ENCODE measurements around the gene AATK.

Gene AATK

DNA sequence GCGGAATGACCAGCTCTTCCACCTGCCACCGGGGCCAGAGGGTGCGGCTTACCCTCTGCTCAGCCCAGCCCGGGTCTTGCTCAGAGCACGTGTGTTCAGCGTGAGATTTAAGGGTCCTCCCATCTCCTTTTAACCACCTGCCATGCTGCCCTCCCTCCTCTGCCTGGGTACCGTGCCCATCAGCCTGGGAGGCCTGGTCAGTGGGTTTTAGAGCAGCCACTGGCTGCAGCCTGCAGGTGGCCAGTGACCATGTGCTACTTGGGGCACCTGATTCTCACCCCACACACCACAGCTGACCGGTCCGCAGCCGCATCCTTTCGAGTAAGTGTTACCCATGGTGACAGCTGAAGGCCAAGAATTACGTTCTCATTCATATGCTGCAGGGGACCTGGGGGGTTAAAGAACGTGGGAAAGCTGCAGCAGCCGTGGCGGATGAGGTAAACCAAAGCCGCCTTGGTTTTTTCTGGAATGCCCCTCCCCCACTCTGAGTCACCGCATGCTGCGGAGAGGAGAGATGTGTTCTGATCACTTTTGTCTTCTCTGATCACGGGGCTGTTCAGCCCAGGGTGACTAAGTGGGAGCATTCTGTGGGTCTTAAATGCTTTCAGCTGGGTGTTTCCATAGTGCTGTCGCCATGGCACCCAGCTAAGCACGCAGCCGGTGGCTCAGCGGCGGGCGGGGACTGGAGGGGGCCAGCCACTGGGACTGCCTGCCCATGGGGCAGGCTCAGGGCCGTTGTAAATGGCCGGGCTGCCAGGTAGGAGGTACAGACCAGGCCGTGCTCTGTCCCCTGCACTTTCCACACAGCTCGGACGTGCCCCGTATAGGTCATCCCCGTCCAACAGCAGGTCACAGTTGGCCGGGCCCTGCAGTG lies 71.3 kb downstream of the AATK start:
- Histone ChIP-seq H3K36me3 (ENCODE audit: control insufficient read depth, low read length) (no peaks in the 10 kb centered on the region), H3K9me2 (replicated peaks; ENCODE audit: control insufficient read depth, low read length) (no peaks in the 10 kb centered on the region), H3K79me2 (ENCODE audit: control insufficient read depth, low read length) (no peaks in the 10 kb centered on the region), H3K27ac (ENCODE audit: low read depth, low read length) (no peak overlapping the region), H3K4me2 (ENCODE audit: low read length) (no peak overlapping the region), H4K20me1 (ENCODE audit: control insufficient read depth, insufficient read depth, low read depth, low read length) (no peaks in the 10 kb centered on the region), H3F3A (ENCODE audit: control insufficient read depth, insufficient read depth) (no peaks in the 10 kb centered on the region), H3K4me1 (ENCODE audit: control insufficient read depth, low read length) (no peaks in the 10 kb centered on the region), H3K27me3 (ENCODE audit: control insufficient read depth, low read length) (peaks cover 12% of the 10 kb centered on the region), H3K9me3 (ENCODE audit: control insufficient read depth, insufficient read depth, low read length) (no peaks in the 10 kb centered on the region), H3K4me3 (ENCODE audit: low read length) (no peak overlapping the region)
- TF ChIP-seq, protein P1, sequence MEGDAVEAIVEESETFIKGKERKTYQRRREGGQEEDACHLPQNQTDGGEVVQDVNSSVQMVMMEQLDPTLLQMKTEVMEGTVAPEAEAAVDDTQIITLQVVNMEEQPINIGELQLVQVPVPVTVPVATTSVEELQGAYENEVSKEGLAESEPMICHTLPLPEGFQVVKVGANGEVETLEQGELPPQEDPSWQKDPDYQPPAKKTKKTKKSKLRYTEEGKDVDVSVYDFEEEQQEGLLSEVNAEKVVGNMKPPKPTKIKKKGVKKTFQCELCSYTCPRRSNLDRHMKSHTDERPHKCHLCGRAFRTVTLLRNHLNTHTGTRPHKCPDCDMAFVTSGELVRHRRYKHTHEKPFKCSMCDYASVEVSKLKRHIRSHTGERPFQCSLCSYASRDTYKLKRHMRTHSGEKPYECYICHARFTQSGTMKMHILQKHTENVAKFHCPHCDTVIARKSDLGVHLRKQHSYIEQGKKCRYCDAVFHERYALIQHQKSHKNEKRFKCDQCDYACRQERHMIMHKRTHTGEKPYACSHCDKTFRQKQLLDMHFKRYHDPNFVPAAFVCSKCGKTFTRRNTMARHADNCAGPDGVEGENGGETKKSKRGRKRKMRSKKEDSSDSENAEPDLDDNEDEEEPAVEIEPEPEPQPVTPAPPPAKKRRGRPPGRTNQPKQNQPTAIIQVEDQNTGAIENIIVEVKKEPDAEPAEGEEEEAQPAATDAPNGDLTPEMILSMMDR (IDR thresholded peaks at IDR 0.05; ENCODE audit: low read depth, low read length, poor library complexity, severe bottlenecking), result no peak
- TF ChIP-seq EZH2phosphoT487 (IDR thresholded peaks at IDR 0.05; ENCODE audit: borderline replicate concordance, low read length), result no peak

DNA sequence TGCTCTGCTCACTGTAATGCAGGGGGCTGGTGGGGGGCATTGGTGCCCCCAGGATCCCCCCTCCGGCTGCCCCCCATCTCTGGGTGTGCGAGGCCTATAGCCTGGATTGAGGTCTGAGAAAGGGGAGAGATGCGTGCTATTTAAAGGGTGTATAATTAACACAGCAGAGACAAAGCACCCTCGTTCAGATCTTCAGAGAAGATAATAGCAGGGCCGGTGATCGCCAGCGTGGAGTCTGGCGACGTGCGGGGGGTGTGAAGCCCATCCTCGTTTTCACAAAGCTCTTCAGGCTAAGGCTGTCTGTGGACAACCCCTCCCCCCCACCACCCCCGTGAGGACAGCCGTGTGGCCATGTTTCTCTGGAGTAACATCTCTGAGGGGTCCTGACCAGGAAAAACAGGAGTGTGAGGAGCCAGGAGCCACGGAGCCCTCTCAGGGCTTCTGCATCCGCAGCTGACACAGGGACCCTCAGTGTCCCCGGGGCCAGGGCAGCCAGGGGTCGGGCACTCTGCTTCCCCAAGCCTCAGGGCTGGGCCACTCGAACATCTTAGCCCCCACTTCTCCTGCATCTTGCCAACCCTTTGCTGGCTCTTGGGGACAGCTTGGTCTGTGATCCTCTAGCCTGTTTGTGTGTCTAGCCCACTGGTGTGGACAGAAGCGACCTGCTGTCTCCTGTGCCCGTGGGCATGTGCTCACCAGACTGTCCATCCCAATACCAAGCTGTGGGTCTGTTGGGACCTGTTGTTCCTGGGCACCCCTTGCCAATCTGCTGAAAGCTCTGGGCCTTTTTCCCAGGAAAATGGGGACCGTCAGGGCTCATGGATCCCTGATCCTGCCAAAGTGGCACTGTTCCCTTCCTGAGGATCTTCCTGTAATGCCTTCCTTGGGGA lies 72.2 kb downstream of the AATK start:
- H3K4me1 ChIP-seq (ENCODE audit: control insufficient read depth, low read length), result no peaks in the 10 kb centered on the region
- no peaks in the 10 kb centered on the region for H3K9me3 ChIP-seq (ENCODE audit: control insufficient read depth, insufficient read depth, low read length)
- TF ChIP-seq, protein P1 (IDR thresholded peaks at IDR 0.05; ENCODE audit: low read depth, low read length, poor library complexity, severe bottlenecking), result no peak
- TF ChIP-seq EZH2phosphoT487 (IDR thresholded peaks at IDR 0.05; ENCODE audit: borderline replicate concordance, low read length), result no peak
- no peaks in the 10 kb centered on the region for H3K36me3 ChIP-seq (ENCODE audit: control insufficient read depth, low read length)
- no peak overlapping the region for H3K4me3 ChIP-seq (ENCODE audit: low read length)
- H3K27me3 ChIP-seq (ENCODE audit: control insufficient read depth, low read length), result peaks cover 12% of the 10 kb centered on the region
- H3K27ac ChIP-seq (ENCODE audit: low read depth, low read length), result no peak overlapping the region
- H3F3A ChIP-seq (ENCODE audit: control insufficient read depth, insufficient read depth), result no peaks in the 10 kb centered on the region
- no peaks in the 10 kb centered on the region for H4K20me1 ChIP-seq (ENCODE audit: control insufficient read depth, insufficient read depth, low read depth, low read length)
- H3K9me2 ChIP-seq (replicated peaks; ENCODE audit: control insufficient read depth, low read length), result no peaks in the 10 kb centered on the region
- no peaks in the 10 kb centered on the region for H3K79me2 ChIP-seq (ENCODE audit: control insufficient read depth, low read length)
- H3K4me2 ChIP-seq (ENCODE audit: low read length), result no peak overlapping the region

- H3K36me3 ChIP-seq (ENCODE audit: control insufficient read depth, low read length), result no peaks in the 10 kb centered on the region
- no peaks in the 10 kb centered on the region for H3F3A ChIP-seq (ENCODE audit: control insufficient read depth, insufficient read depth)
- H3K27me3 ChIP-seq (ENCODE audit: control insufficient read depth, low read length), result peaks cover 12% of the 10 kb centered on the region
- H3K79me2 ChIP-seq (ENCODE audit: control insufficient read depth, low read length), result no peaks in the 10 kb centered on the region
- no peak overlapping the region for H3K4me3 ChIP-seq (ENCODE audit: low read length)
- H3K4me2 ChIP-seq (ENCODE audit: low read length), result no peak overlapping the region
- H3K27ac ChIP-seq (ENCODE audit: low read depth, low read length), result no peak overlapping the region
- no peaks in the 10 kb centered on the region for H3K4me1 ChIP-seq (ENCODE audit: control insufficient read depth, low read length)
- H3K9me3 ChIP-seq (ENCODE audit: control insufficient read depth, insufficient read depth, low read length), result no peaks in the 10 kb centered on the region
- H4K20me1 ChIP-seq (ENCODE audit: control insufficient read depth, insufficient read depth, low read depth, low read length), result no peaks in the 10 kb centered on the region
- H3K9me2 ChIP-seq (replicated peaks; ENCODE audit: control insufficient read depth, low read length), result no peaks in the 10 kb centered on the region
- TF ChIP-seq, protein P1 (IDR thresholded peaks at IDR 0.05; ENCODE audit: low read depth, low read length, poor library complexity, severe bottlenecking), result no peak
- TF ChIP-seq EZH2phosphoT487 (IDR thresholded peaks at IDR 0.05; ENCODE audit: borderline replicate concordance, low read length), result no peak
These were observed 73.4 kb downstream of the AATK start for GRCh38 chr17:81092518-81093095.
